ENCODE data around the gene TEX28. TPM values are rescaled to one million over a fixed set of nuclear protein-coding genes. Genes with fewer than 3 reads are reported as not detected.
"Not testable (repeated sequence)": the region's sequence is repeated elsewhere in the genome, so short reads cannot be mapped to it uniquely, and the experiment has no call there.

Gene TEX28
- total RNA-seq, 4 donors from 2014 or later, result not detected

GRCh38 chrX:154239982-154240503 is 54.9 kb downstream of the TEX28 start:
- H3K36me3 ChIP-seq; H3K4me3 ChIP-seq; H3K27me3 ChIP-seq; H3K4me1 ChIP-seq; H3K9me3 ChIP-seq; DNase-seq; H3K27ac ChIP-seq; intact Hi-C loops (cut with DNase I): not testable (repeated sequence)
- WGBS, 2 donors, result 66 to 76% methylated on average over 4 to 8 of the region's 8 CpGs

GRCh38 chrX:154238939-154239559 is 55.9 kb downstream of the TEX28 start:
- H3K4me3 ChIP-seq; intact Hi-C loops (cut with DNase I); DNase-seq; H3K9me3 ChIP-seq; H3K27ac ChIP-seq; H3K36me3 ChIP-seq; H3K27me3 ChIP-seq; H3K4me1 ChIP-seq: not testable (repeated sequence)
- WGBS, 2 donors, result 73% methylated on average over 3 of the region's 11 CpGs; no CpG with 5 or more reads in 1 of the 2 donors

- H3K9me3 ChIP-seq; intact Hi-C loops (cut with DNase I); H3K4me3 ChIP-seq; H3K36me3 ChIP-seq; H3K4me1 ChIP-seq; H3K27ac ChIP-seq; H3K27me3 ChIP-seq; DNase-seq: not testable (repeated sequence)
- WGBS, 2 donors, result no CpG with 5 or more reads among the region's 16 CpGs
Measured at GRCh38 chrX:154233620-154234019, 61.3 kb downstream of the TEX28 start.

- H3K27ac ChIP-seq; H3K27me3 ChIP-seq; DNase-seq; H3K4me1 ChIP-seq; intact Hi-C loops (cut with DNase I); H3K4me3 ChIP-seq; H3K36me3 ChIP-seq; H3K9me3 ChIP-seq: not testable (repeated sequence)
- no CpG with 5 or more reads among the region's 3 CpGs for WGBS, 2 donors
Measured at GRCh38 chrX:154231443-154231842, 63.5 kb downstream of the TEX28 start.

- H3K4me1 ChIP-seq; H3K36me3 ChIP-seq; H3K4me3 ChIP-seq; H3K9me3 ChIP-seq; H3K27me3 ChIP-seq; H3K27ac ChIP-seq; DNase-seq; intact Hi-C loops (cut with DNase I): not testable (repeated sequence)
- no CpG with 5 or more reads among the region's 9 CpGs for WGBS, 2 donors
Measured at GRCh38 chrX:154226706-154227105, 68.2 kb downstream of the TEX28 start.

GRCh38 chrX:154225292-154225691 is 69.6 kb downstream of the TEX28 start:
- H3K27me3 ChIP-seq; H3K4me1 ChIP-seq; intact Hi-C loops (cut with DNase I); DNase-seq; H3K4me3 ChIP-seq; H3K27ac ChIP-seq; H3K36me3 ChIP-seq; H3K9me3 ChIP-seq: not testable (repeated sequence)
- WGBS, 2 donors, result no CpG with 5 or more reads among the region's 6 CpGs

Other genes with a start within 250 kb of the TEX28 start
- gene MECP2, start 197.4 kb downstream of the TEX28 start, total RNA-seq, result 10 to 100 TPM; 17.7 to 38.7 (median 25.4) TPM
- gene OPN1LW, start 150.9 kb downstream of the TEX28 start, total RNA-seq, result not detected
- not detected for gene OPN1MW, start 112.5 kb downstream of the TEX28 start, total RNA-seq
- not detected for gene OPN1MW2, start 75.4 kb downstream of the TEX28 start, total RNA-seq
- not detected for gene OPN1MW3, start 37.5 kb downstream of the TEX28 start, total RNA-seq
- not detected for gene TKTL1, start 671 bp upstream of the TEX28 start, total RNA-seq
- 1,000 to 10,000 TPM in 1 of 4 donors, 100 to 1,000 TPM in 3; 290 to 1,242 (median 582) TPM for gene FLNA, start 79.5 kb upstream of the TEX28 start, total RNA-seq
- 10 to 100 TPM; 12.7 to 50.1 (median 40.2) TPM for gene EMD, start 84.2 kb upstream of the TEX28 start, total RNA-seq
- gene RPL10, start 103.3 kb upstream of the TEX28 start, total RNA-seq, result 1,000 to 10,000 TPM; 2,607 to 8,937 (median 4,770) TPM
- gene DNASE1L1, start 114.1 kb upstream of the TEX28 start, total RNA-seq, result 10 to 100 TPM; 21.7 to 41.4 (median 32.1) TPM
- 10 to 100 TPM; 16.3 to 37.4 (median 31.4) TPM for gene TAFAZZIN, start 116.4 kb upstream of the TEX28 start, total RNA-seq
- 10 to 100 TPM; 28.5 to 83.8 (median 37.2) TPM for gene ATP6AP1, start 133.6 kb upstream of the TEX28 start, total RNA-seq
- gene GDI1, start 142.0 kb upstream of the TEX28 start, total RNA-seq, result 10 to 100 TPM; 35.2 to 82.6 (median 35.6) TPM
- 10 to 100 TPM; 15.9 to 27.3 (median 19.6) TPM for gene FAM50A, start 149.0 kb upstream of the TEX28 start, total RNA-seq
- gene PLXNA3, start 163.2 kb upstream of the TEX28 start, total RNA-seq, result 1 to 10 TPM; 4.4 to 5.9 (median 5.4) TPM
- gene LAGE3, start 184.2 kb upstream of the TEX28 start, total RNA-seq, result 10 to 100 TPM; 18.2 to 44.3 (median 21.9) TPM
- gene UBL4A, start 191.5 kb upstream of the TEX28 start, total RNA-seq, result 10 to 100 TPM; 32.9 to 41.1 (median 38.2) TPM
- 10 to 100 TPM; 26.1 to 38.5 (median 29.5) TPM for gene SLC10A3, start 195.5 kb upstream of the TEX28 start, total RNA-seq
- gene FAM3A, start 221.1 kb upstream of the TEX28 start, total RNA-seq, result 10 to 100 TPM; 30.5 to 50.8 (median 40.9) TPM